Erythroblast (primary cell): ENCODE measurements around the gene COBLL1.
A peak's percentile ranks its signal among the peaks of the same experiment; 100 is the strongest.

ENCODE experiments used
- DNase-seq, 2 experiments: peaks; one replicate each; lab custom pipeline; 2025; lab: John Stamatoyannopoulos, UW
- GATA1 ChIP-seq: IDR thresholded peaks from 2 replicates; pipeline ENCODE4 v1.6.1; 2011; ENCODE audit warnings: low read depth, mild to moderate bottlenecking, control low read depth, low read length, moderate library complexity
- POLR2A ChIP-seq: IDR thresholded peaks from 2 replicates; pipeline ENCODE4 v1.6.1; 2011; ENCODE audit warnings: mild to moderate bottlenecking, low read length

Gene COBLL1

DNA sequence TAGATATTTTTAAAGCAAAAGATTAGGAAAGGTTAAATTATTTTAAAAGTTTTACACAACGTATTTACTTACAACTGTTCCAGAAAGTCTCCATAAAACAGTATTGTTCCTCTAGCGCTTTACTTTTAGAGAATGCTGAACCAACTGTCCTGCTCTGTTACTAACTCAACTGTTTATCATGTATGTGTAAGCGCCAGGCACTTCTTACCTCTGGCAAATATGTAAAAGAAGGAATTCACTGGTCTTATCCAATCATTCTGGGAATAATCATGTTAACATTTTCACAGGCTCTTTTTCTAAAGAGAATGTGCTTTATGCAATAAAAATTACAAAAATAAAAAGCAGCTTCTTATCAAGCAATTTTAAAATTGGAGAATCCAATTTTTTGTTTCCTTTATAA, 68.0 kb downstream of the COBLL1 start:
- no peak for DNase-seq
- TF ChIP-seq POLR2A (no peak), GATA1 (no peak)

DNA sequence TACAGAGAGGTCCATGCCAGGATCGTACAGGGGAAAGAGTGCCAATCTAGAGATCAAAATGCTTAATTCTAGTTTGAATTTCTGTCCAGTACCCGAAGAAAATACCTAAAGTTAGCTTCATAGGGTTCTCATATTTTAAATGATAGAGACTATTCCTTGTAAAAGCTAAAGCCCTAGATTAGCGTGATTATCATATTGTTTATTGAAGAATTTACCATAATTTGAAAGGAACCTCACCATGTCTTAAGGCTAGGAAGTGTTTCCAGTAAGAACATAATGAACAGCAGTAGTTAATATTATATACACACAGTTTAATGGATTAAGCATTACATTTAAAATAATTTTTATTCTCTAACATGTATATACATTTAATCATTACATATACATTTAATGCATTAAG, 68.5 kb downstream of the COBLL1 start:
- TF ChIP-seq GATA1 (no peak), POLR2A (no peak)
- DNase-seq, result no peak

DNA sequence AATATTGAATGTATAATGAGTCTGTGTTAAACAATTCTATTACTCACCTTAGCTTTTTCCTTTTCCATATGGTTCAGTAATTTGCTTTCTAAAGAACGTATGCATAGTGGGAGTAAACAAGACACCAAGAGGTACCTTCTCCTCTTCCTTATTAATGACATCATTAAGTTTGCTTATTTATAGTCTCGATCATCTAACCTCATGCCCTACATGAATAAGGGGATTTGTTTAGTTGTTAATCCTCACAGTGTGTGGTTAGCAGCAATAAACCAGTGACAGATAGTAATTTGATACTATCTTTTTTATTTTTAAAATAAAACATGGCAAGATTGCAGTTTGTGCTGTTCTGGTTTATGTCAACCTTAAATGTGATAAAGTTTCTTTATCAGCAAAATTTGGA, 69.7 kb downstream of the COBLL1 start:
- TF ChIP-seq GATA1 (no peak), POLR2A (no peak)
- DNase-seq, result no peak

DNA sequence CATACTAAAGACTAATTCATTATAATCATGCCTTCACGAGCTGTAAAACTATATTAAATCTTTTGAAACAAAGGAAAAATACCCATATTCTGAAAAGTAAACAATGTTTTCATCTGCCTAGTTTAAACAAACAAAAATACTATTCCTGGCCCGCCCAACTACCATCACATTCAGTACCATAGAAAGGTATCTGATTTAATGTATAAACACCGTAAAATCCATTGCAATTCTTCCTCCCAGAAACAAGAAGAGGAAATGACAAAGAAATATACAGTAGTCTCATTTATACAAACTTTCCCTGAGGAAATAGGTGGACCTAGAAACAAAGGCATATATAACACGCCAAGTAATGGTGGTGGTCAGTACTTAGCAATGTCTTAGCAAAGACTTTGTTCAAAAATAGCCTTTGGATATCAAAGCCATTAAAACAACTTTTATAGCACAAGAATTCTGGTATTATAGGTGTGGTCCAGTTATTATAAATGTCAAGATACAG, 71.2 kb downstream of the COBLL1 start:
- no peak for TF ChIP-seq POLR2A
- TF ChIP-seq GATA1, result no peak
- no peak for DNase-seq

DNA sequence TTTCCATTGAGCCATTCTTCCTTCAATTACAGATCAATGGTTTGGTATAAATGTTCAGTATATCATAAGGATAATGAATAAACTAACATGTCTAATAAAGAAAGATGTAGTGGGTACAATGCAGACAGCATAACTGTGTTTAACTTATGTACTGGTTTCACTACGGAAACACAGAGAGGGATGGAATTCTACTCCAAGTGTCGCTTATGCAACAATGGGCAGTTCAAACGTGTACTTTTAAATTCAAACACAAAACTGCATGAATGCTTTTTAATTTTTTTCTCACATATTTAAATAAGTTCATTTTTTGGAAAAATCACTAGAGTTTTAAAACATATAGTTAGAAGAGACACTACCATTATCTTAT, 74.7 kb downstream of the COBLL1 start:
- no peak for DNase-seq
- TF ChIP-seq GATA1 (no peak), POLR2A (no peak)

DNA sequence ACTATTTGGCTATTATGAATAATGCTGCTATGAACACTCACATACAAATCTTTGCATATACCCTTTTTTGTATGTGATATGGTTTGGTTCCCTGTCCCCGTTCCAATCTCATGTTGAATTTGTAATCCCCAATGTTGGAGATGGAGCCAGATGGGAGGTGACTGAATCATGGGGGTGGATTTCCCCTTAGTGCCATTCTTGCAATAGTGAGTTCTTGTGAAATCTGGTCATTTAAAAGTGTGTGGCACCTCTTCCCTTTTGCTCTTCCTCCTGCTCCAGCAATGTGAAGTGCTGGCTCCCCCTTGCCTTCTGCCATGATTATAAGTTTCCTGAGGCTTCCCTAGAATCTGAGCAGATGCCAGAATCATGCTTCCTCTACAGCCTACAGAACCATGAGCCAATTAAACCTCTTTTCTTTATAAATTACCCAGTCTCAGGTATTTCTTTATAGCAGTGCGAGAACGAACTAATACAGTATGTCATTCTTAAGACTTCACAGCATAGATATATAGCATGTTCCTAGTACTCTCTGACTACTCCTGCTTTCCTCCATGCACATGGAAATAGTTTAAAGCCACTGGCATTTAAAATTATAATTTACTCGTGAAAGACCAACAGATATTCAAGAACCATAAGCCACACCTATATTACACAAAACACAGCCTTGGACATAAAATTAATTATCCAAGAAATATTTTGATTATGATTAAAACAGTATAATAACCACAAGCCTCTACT, 75.2 kb downstream of the COBLL1 start:
- DNase-seq, result no peak
- no peak for TF ChIP-seq GATA1
- no peak for TF ChIP-seq POLR2A

DNA sequence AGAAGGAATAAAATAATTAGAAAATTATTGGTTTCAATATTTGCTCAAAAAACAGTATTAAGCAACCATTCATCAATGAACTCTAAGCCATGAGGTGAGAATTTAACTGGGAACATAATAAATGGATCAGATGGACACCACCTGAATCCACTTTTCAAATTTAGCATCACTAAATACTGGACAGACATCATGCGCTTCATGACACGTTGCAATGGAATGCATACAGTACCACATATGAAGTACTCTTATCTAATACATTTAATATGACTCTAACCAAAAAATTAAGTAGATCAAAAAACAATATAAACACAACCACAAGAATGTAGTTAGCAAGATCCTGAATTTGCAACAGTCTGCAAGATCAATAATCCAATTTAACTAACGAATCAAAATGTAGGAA, 76.6 kb downstream of the COBLL1 start:
- TF ChIP-seq POLR2A (no peak), GATA1 (no peak)
- no peak for DNase-seq

DNA sequence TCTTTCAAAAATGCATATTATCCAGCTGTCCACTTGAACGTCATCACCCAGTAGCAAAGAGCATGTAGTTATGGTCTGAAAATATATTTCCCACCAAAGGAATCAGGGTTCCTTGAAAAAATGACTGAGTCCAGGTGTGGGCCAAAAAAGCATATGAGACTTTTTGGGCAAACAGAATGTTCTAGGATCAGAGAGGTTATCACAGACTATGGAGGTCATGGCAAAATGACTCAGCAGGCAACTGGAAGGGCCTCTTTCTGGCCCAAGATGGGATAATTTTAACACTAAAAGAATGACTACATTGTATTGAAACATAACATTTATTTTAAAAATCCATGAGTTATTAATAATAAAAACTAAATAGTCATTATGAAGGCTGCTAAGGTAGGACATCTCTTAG, 77.1 kb downstream of the COBLL1 start:
- TF ChIP-seq GATA1, result no peak
- no peak for TF ChIP-seq POLR2A
- peak; percentile 29 to 47 for DNase-seq

DNA sequence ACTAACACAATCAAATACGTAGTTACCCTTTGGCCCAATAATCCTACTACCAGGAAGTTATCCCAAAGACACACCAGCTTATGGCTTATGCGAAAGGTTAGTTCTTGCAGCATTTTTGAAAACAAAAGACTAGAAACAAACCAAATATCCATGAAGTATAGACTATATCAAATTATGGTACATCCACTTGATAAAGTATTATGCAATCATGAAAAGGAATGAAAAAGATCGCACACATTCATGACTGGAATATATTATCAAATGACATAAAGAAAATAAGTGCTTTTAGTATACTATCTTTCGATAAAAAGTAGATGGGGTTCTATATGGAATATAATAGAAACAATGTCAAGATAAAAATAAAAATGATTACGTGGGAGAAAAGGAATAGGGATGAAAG, 78.2 kb downstream of the COBLL1 start:
- no peak for DNase-seq
- TF ChIP-seq POLR2A (no peak), GATA1 (no peak)

DNA sequence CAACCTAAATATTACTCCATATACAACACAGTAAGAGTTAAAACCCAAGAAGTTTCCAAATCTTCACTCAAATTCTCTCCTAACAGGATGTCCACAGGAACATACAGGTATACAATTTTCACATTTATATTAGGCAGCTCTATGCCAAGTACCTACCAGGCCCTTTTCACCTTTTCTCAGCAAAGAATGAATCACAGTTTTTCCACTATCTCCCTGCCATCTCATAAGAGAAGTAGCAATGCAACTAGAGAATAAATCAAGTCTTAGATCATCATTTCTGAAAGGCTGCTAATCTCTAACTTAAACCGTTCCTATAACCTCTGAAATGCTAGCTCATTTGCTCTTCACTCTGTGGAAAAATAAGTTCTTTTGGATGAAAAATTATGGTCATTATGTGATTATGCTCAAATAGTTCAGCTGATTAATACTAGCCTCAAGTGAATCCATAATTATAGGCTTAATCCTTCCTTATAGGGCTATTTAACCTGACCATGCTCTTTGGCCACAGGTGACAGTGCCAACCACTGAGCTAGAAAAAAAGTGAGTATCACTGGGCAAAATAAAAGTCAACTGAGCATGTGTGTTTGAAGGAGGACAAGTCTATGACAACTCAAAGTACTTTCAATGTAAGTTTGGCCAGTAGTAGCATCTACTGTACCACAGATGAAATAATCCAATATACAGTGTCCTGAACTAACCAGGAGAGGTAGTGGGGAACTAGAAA, 79.7 kb downstream of the COBLL1 start:
- no peak for TF ChIP-seq GATA1
- no peak for TF ChIP-seq POLR2A

DNA sequence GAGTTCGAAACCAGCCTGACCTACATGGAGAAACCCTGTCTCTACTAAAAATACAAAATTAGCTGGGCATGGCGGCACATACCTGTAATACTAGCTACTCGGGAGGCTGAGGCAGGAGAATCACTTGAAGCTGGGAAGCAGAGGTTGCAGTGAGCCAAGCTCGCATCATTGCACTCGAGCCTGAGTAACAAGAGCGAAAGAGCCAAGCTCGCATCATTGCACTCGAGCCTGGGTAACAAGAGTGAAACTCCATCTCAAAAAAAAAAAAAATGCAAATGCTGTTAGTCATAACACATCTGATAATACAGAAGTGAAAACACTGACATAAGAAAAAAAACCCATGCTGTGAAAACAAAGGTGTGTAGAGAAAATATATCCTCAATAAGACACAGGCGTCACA, 80.4 kb downstream of the COBLL1 start:
- DNase-seq, result peak in 1 of 2 experiments; percentile 25

More for the DNA sequence above, 79.7 kb downstream of the COBLL1 start:
- no peak for DNase-seq

DNA sequence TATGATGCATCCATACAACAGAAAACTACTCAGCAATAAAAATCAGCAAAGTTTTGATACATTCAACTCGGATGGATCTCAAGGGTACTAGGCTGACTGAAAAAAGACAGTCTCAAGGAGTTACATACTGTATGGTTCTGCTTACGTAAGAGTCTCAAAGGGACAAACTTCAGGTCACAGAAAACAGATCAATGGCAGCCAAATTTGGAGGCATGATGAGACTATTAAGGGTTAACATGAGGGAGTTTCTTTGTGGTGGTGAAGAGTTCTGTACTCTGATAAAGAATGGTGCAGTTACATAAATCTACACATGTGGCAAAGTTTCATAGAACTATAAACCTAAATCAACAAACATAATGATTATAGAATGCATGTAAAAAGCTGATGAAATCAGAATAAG, 81.4 kb downstream of the COBLL1 start:
- DNase-seq, result no peak
- TF ChIP-seq GATA1 (no peak), POLR2A (no peak)

DNA sequence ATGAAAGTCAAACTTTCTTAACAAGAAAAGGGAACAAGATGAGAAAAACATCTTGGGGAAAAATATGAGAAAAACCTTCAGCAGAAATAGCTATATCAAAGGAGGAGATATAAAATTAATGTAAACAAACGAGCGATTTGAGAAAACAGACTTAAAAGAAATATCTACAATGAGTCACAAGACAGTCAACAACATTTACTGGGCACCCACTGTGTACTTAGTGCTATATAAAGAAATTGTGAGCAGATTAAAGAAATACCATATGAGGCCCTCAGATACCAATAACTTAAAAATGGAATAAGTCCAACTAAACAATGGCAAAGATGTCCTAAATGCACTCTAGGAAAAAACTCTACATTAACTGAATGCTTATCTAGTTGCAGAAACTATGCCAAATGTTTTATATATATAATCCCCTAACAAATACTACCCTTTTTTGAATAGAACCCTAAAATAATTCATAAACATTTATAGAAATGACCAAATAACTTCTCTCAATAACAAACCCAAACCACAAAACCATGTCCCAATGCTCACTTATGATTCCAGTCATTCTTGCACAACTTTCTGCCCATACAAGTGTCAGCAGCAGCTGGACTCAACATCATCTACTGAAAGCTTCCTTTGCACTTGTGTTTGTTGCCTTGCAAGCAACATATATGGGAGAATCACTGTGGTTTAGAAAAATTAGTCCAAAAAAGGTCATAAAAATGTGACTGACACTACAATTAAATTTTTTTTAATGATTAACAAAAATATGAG, 83.5 kb downstream of the COBLL1 start:
- peak; percentile 7 to 28 for DNase-seq
- TF ChIP-seq POLR2A (no peak), GATA1 (no peak)

DNA sequence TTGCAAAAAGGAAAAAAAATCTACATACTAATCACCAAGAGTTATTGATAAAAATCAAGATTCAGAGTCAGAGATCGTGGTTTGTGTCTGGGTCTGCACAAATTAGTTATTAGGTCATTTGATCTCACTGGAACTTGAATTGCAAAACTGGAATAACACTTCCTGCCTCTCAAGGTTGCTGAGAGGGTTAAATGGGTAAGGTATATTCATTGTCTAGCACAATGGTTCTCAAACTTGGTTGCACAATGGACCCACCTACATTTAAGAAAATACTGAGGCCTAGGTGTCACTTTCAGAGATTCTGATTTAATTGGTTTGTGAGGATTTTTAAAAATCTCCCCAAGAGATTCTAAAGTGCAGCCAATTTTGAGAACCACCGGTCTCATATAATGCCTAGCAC, 84.8 kb downstream of the COBLL1 start:
- no peak for TF ChIP-seq GATA1
- TF ChIP-seq POLR2A, result no peak
- no peak for DNase-seq

DNA sequence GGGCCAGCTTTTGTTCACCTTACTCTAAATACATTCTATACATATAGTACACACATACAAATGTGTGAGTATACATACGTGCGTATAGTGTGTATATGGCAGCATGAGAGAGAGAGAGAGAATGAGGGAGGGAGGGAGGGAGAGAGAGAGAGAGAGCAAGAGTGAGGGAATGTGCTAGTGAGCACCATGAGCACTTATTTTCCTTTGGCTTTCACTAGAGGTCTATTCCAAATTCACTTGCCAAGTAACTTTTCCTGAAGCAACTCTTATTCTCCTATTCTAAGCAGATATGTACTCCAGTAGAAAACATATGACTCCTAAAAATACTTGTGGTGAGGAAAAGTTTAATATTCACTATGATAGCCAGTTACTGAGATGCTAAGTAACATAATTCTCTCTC, 85.7 kb downstream of the COBLL1 start:
- DNase-seq, result no peak
- TF ChIP-seq GATA1 (no peak), POLR2A (no peak)
